ENCODE measurements around the gene HEMK1. TPM values are rescaled to one million over a fixed set of nuclear protein-coding genes. Genes with fewer than 3 reads are reported as not detected.

Gene HEMK1
- total RNA-seq, 1 experiment from 2014 or later: 22.2 TPM

GRCh38 chr3:50630877-50631276 is 61.6 kb downstream of the HEMK1 start:
- ChIA-PET CTCF (no interaction called here), POLR2A (ENCODE audit: unreplicated experiment) (no interaction called here)
- Histone ChIP-seq H3K9me2 (replicated peaks; ENCODE audit: low read length) (no peaks in the 10 kb centered on the region), H3K4me1 (ENCODE audit: insufficient read depth, low read length) (peaks cover 78% of the 10 kb centered on the region), H3K36me3 (ENCODE audit: low read depth, low read length) (peaks cover 4% of the 10 kb centered on the region), H2AFZ (ENCODE audit: low read length) (no peak overlapping the region), H3K4me3 (ENCODE audit: low read length) (no peak overlapping the region), H4K20me1 (ENCODE audit: low read length) (no peaks in the 10 kb centered on the region), H3K9ac (ENCODE audit: low read length) (no peak overlapping the region), H3F3A (ENCODE audit: low read length, unreplicated experiment) (no peaks in the 10 kb centered on the region), H3K79me2 (ENCODE audit: low read length) (peaks cover 95% of the 10 kb centered on the region), H3K9me3 (ENCODE audit: low read length) (no peaks in the 10 kb centered on the region), H3K27me3 (ENCODE audit: low read length) (no peaks in the 10 kb centered on the region), H3K4me2 (ENCODE audit: low read length) (peak overlapping the region; percentile 23), H3K27ac (ENCODE audit: low read length) (peak overlapping the region; percentile 6; the same call in 1 of the 2 replicates)
- no TSS peak for BruUV-seq (replicated peaks)
- no peak for ATAC-seq
- TF ChIP-seq EZH2 (IDR thresholded peaks at IDR 0.05; ENCODE audit: low read length, unreplicated experiment) (no peak), EZH2phosphoT487 (IDR thresholded peaks at IDR 0.05; ENCODE audit: borderline replicate concordance, low read length) (no peak), CTCF (conservative IDR thresholded peaks at IDR 0.05; ENCODE audit: low read depth, low read length) (peak; percentile 22; the same call in 1 of the 2 replicates)
- DNase-seq: peak; percentile 55
- intact Hi-C loops (cut with micrococcal nuclease): no loop called here

GRCh38 chr3:50632450-50632849 is 63.1 kb downstream of the HEMK1 start:
- Histone ChIP-seq H3K36me3 (ENCODE audit: low read depth, low read length) (peaks cover 4% of the 10 kb centered on the region), H3K27ac (ENCODE audit: low read length) (no peak overlapping the region), H3K9ac (ENCODE audit: low read length) (no peak overlapping the region), H3K9me2 (replicated peaks; ENCODE audit: low read length) (no peaks in the 10 kb centered on the region), H3K4me1 (ENCODE audit: insufficient read depth, low read length) (peaks cover 73% of the 10 kb centered on the region), H3K27me3 (ENCODE audit: low read length) (no peaks in the 10 kb centered on the region), H3F3A (ENCODE audit: low read length, unreplicated experiment) (no peaks in the 10 kb centered on the region), H3K79me2 (ENCODE audit: low read length) (peaks cover 98% of the 10 kb centered on the region), H3K4me2 (ENCODE audit: low read length) (peak overlapping the region; percentile 9; the same call in 1 of the 2 replicates), H3K9me3 (ENCODE audit: low read length) (no peaks in the 10 kb centered on the region), H4K20me1 (ENCODE audit: low read length) (no peaks in the 10 kb centered on the region), H3K4me3 (ENCODE audit: low read length) (no peak overlapping the region), H2AFZ (ENCODE audit: low read length) (no peak overlapping the region)
- ATAC-seq (peak; percentile 21), DNase-seq (peak; percentile 50)
- ChIA-PET CTCF (interaction anchor here (0.9 kb wide), 2 partner anchors 20 to 41 kb away, joined by 3 read pairs; no protein-coding TSS in a partner anchor), POLR2A (ENCODE audit: unreplicated experiment) (interaction anchor here (0.6 kb wide), 1 partner anchor 267 kb away, joined by 4 read pairs; no protein-coding TSS in a partner anchor)
- BruUV-seq (replicated peaks): no TSS peak
- no peak for TF ChIP-seq CTCF (conservative IDR thresholded peaks at IDR 0.05; ENCODE audit: low read depth, low read length)
- TF ChIP-seq EZH2 (IDR thresholded peaks at IDR 0.05; ENCODE audit: low read length, unreplicated experiment): no peak
- TF ChIP-seq EZH2phosphoT487 (IDR thresholded peaks at IDR 0.05; ENCODE audit: borderline replicate concordance, low read length): no peak
- intact Hi-C loops (cut with micrococcal nuclease): no loop called here

GRCh38 chr3:50633230-50633790 is 64.0 kb downstream of the HEMK1 start:
- Histone ChIP-seq H4K20me1 (ENCODE audit: low read length) (no peaks in the 10 kb centered on the region), H3K9me2 (replicated peaks; ENCODE audit: low read length) (no peaks in the 10 kb centered on the region), H3K79me2 (ENCODE audit: low read length) (peaks cover 99% of the 10 kb centered on the region), H3K4me3 (ENCODE audit: low read length) (no peak overlapping the region), H3K9ac (ENCODE audit: low read length) (no peak overlapping the region), H3K27ac (ENCODE audit: low read length) (no peak overlapping the region), H3K4me2 (ENCODE audit: low read length) (no peak overlapping the region), H3F3A (ENCODE audit: low read length, unreplicated experiment) (no peaks in the 10 kb centered on the region), H3K9me3 (ENCODE audit: low read length) (no peaks in the 10 kb centered on the region), H2AFZ (ENCODE audit: low read length) (no peak overlapping the region), H3K4me1 (ENCODE audit: insufficient read depth, low read length) (peaks cover 73% of the 10 kb centered on the region), H3K27me3 (ENCODE audit: low read length) (no peaks in the 10 kb centered on the region), H3K36me3 (ENCODE audit: low read depth, low read length) (peaks cover 4% of the 10 kb centered on the region)
- BruUV-seq (replicated peaks): no TSS peak
- CTCF ChIA-PET: interaction anchor here (0.9 kb wide), 1 partner anchor 19 kb away, joined by 3 read pairs; no protein-coding TSS in a partner anchor
- DNase-seq: no peak
- ATAC-seq: no peak
- TF ChIP-seq EZH2 (IDR thresholded peaks at IDR 0.05; ENCODE audit: low read length, unreplicated experiment) (no peak), CTCF (conservative IDR thresholded peaks at IDR 0.05; ENCODE audit: low read depth, low read length) (no peak), EZH2phosphoT487 (IDR thresholded peaks at IDR 0.05; ENCODE audit: borderline replicate concordance, low read length) (no peak)
- POLR2A ChIA-PET (ENCODE audit: unreplicated experiment): no interaction called here
- intact Hi-C loops (cut with micrococcal nuclease): no loop called here
